Cardiac muscle cell (in vitro differentiated cells and primary cell): ENCODE data around the gene CENPP. TPM values are rescaled to one million over a fixed set of nuclear protein-coding genes. Genes with fewer than 3 reads are reported as not detected.

ENCODE experiments used
- DNase-seq, 2 donors: peaks; one replicate each; pipeline versions ENCODE4 v3.0.0 to v3.0.0-alpha.2; 2010 to 2017; ENCODE audit warnings: low read depth in 1 of 2, low spot score in 1 of 2
- H3K27ac ChIP-seq: fragments of 200-600 bp; sonication (generic); 2 replicates; pipeline ENCODE4 v1.5.1; 2016
- H3K27me3 ChIP-seq: fragments of 200-600 bp; sonication (generic); 2 replicates; pipeline ENCODE4 v1.6.0; 2016; ENCODE audit warnings: control low read depth
- H3K36me3 ChIP-seq: fragments of 200-600 bp; sonication (generic); 2 replicates; pipeline ENCODE4 v1.5.1; 2016; ENCODE audit warnings: control low read depth
- H3K4me1 ChIP-seq: fragments of 200-600 bp; sonication (generic); 2 replicates; pipeline ENCODE4 v1.8.1; 2017; ENCODE audit warnings: low read depth, mild to moderate bottlenecking, mixed run types
- H3K4me3 ChIP-seq: fragments of 200-600 bp; sonication (generic); 2 replicates; pipeline ENCODE4 v1.5.1; 2016; ENCODE audit warnings: mild to moderate bottlenecking
- H3K9me3 ChIP-seq: fragments of 200-600 bp; sonication (generic); 2 replicates; pipeline ENCODE4 v1.5.1; 2017; ENCODE audit warnings: low read depth, mild to moderate bottlenecking, control low read depth
- CTCF ChIP-seq: IDR thresholded peaks from 2 replicates; pipeline ENCODE4 v1.5.1; 2012; ENCODE audit warnings: low read depth, mild to moderate bottlenecking, low read length
- polyA plus RNA-seq: library from polyadenylated mRNA; unstranded; fragments of >200 nt; fragmentation: Nextera tagmentation; extraction: Ambion mirVana; gene quantifications from 2 replicates; pipeline ENCODE4 v1.2.1, GENCODE V29; 2016
- total RNA-seq: library from RNA; depleted of rRNA; stranded (reverse); fragments of >200 nt; gene quantifications from 2 replicates; pipeline ENCODE4 v1.2.3, GENCODE V29; 2016

CENPP gene
- total and polyA plus RNA-seq, 2 experiments from 2014 or later, result 1.6 to 5.0 TPM

DNA sequence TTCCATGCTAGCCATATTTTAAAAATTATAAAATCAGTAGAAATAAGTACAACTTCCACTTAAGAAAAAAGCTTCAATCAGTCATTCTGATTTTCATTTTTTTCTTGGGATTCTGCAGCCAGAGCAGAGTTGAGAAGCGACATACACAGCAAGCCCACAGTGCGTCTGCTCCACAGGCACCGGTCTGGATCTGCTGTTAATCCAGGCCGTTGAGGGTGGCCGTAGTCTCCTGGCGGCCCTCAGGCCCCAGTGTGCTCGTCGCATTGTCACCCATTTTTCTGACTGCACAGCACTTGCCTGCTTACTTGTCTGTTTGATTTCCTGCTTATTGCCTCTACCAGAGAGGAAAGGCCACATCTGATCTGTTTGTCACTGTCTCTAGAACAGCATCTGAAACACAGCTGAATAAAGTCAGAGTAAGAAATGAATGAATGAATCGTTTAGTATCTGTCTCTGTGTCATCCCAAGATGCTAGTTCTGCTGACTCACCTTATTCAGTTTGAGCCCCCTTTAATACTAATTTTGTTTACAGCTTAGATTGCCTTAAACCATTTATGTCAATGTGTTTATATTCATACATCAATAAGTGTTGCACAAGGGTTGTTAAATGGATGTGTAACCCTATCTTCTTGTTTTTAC, 168.1 kb downstream of the CENPP start:
- H3K9me3 ChIP-seq, result no peaks in the 10 kb centered on the region
- TF ChIP-seq CTCF, result no peak
- no peak overlapping the region for H3K4me3 ChIP-seq
- H3K4me1 ChIP-seq, result peaks cover 7% of the 10 kb centered on the region
- no peaks in the 10 kb centered on the region for H3K27me3 ChIP-seq
- no peak for DNase-seq
- H3K36me3 ChIP-seq, result no peaks in the 10 kb centered on the region
- no peak overlapping the region for H3K27ac ChIP-seq

DNA sequence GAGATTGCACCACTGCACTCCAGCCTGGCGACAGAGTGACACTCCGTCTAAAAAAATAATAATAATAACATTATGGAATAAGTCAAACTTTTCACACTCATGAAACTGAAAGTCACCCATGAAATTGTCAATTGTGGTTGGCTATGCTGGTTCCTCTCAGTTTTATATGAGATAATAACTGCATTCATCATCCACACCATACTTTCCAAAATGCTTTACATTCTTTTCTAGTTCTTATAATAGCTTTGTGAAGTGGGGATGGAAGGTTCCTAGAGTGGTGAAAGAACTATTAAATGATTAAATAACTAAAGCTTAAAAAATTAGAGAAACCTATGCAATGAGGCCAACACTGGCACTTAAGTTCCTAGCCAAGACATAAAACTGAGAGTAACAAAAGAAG, 169.1 kb downstream of the CENPP start:
- Histone ChIP-seq H3K4me1 (peaks cover 7% of the 10 kb centered on the region), H3K4me3 (no peak overlapping the region), H3K36me3 (no peaks in the 10 kb centered on the region), H3K27me3 (no peaks in the 10 kb centered on the region), H3K9me3 (no peaks in the 10 kb centered on the region), H3K27ac (no peak overlapping the region)
- no peak for DNase-seq
- no peak for TF ChIP-seq CTCF

DNA sequence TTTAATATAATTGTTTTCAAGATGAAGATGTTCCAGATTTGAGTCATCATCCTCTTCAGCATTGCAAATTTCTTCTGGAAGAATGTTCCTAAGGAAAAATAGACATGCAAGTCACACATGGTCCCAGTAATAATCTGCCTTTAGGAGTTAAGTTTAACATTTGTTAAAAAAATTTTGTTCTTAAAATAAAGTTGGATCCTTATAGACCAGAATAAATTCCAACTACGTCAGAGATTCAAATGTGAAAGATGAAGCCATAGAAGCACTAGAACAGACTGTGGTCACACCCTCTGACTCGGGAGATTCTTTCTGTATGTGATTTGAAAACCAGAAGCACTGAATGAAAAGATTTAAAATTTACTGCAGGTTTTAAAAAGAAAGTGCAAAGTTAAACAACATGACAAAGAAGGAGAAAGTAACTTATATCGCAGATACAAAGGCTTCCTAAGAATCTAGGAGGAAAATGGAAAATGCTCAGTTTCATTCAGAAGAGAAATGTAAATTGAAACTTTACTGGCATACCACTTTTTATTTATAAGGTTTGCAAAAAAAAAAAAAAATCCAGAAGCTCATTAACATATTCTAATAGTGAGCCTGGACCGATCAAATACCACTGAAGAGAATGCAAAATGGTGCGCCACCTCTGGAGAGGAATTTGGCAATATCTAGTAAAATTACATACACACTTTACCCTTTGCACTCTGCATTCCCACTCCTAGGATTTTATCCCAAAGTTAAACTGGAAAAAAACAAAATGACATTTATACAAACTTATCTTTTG, 170.8 kb downstream of the CENPP start:
- no peaks in the 10 kb centered on the region for H3K36me3 ChIP-seq
- no peak overlapping the region for H3K27ac ChIP-seq
- H3K9me3 ChIP-seq, result no peaks in the 10 kb centered on the region
- DNase-seq, result no peak
- no peaks in the 10 kb centered on the region for H3K27me3 ChIP-seq
- no peak overlapping the region for H3K4me3 ChIP-seq
- peaks cover 7% of the 10 kb centered on the region for H3K4me1 ChIP-seq
- no peak for TF ChIP-seq CTCF

DNA sequence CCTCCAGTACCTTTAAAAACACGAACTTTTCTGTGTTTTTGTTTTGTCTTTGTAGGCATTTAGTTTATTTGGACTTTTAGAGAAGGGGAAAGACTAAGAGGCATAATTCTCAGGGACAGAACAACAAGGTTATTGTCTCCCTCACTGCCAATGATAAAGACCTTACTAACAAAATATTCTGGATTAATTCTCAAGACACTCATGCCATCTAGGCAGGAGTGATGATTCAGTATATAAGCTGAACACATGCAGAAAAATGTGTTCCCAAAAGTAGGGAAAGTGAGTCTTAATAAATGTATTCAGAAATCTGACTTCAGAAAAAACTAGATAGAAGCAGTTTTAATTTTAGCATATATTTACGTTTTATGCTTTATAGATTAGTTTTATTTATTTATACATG, 173.9 kb downstream of the CENPP start:
- Histone ChIP-seq H3K9me3 (no peaks in the 10 kb centered on the region), H3K27me3 (no peaks in the 10 kb centered on the region), H3K36me3 (no peaks in the 10 kb centered on the region), H3K27ac (no peak overlapping the region), H3K4me3 (no peak overlapping the region), H3K4me1 (no peaks in the 10 kb centered on the region)
- no peak for DNase-seq
- TF ChIP-seq CTCF, result no peak

- no peak for TF ChIP-seq CTCF
- Histone ChIP-seq H3K4me1 (no peaks in the 10 kb centered on the region), H3K9me3 (no peaks in the 10 kb centered on the region), H3K4me3 (no peak overlapping the region), H3K36me3 (no peaks in the 10 kb centered on the region), H3K27ac (no peak overlapping the region), H3K27me3 (no peaks in the 10 kb centered on the region)
- no peak for DNase-seq
Measured at GRCh38 chr9:92500725-92501124, 175.0 kb downstream of the CENPP start.
